KG1 (cell line): ENCODE data around the gene EVC2.
"Not testable (repeated sequence)": the region's sequence is repeated elsewhere in the genome, so short reads cannot be mapped to it uniquely, and the experiment has no call there.

Source experiments
- DNase-seq: peaks from one replicate; lab custom pipeline; 2025; lab: John Stamatoyannopoulos, UW

The EVC2 gene

DNA sequence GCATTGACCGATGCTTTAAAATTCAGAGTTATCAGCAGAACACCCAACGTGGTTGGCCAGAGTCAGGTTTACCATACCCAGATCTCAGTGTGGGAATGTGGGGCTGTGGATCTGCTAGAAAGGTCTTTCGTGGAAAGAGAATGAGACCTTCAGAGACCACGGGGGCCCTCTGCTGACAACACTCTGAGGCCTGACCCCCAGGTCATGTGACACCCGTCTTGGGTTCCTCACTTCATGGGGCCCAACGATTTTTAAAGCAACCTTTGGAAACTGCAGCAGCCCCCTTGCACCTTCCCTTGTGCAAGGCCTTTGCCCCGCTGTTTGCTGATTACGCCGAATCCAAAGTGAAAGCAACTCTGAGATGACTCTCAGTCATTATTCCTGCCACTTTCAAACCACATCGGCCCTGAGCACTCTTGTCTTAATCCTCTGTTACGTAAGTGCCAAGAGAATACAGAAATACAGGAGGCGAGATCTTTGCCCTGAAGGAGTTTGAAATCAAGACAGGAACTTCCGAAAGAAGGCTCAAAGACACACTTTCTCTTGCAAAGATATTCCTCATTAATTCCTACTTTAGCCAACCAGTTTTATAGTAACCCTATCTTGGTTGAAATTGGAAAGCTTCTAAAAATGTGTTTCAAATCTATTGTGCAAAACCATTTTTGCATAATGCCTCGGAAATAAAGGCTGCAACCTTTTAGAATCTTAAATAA, 88.3 kb downstream of the EVC2 start:
- no peak for DNase-seq

DNA sequence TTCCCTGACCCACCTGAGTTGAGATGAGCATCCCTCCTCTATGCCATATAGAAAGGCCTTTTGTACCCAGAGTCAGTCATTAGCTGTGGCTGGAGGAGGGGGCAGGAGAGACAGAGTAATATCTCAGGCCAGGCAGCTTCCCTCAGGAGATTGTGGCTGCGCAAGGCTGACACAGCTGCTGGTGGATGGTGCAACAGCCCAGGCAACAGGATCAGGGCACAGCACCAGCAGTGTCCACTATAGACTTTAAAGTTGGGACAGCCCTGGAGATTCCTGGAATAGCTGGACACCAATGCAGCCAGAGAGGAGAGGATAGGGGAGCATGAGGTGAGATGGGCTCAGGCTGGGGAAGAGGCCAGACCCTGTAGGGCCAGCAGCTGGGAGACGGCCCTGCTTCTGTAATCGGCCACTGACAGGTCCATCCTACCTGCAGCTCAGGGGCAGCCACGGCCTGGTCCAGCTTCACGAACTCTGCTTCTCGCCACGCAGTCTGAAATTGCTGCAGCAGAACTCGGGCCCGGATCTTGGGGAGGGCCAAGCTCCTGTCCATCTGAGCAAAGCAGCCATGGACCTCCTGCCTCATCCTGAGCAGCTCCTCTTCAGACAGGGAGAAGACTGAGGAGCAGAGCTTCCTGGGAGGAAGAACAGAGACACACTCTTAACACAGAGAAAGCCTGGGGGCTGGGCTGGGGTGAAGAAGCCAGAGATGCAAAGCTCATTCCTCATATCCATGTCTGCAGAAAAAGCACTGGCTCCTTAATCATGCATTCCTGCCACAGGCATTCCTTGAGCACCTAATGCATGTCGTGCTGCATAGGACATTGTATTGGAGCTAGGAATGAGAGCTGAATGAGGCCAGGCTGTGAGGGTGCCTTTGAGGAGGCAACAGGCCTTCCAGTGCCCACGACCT, 90.1 kb downstream of the EVC2 start:
- no peak for DNase-seq

- DNase-seq: no peak
Observed at GRCh38 chr4:5616331-5616950, 91.9 kb downstream of the EVC2 start.

DNA sequence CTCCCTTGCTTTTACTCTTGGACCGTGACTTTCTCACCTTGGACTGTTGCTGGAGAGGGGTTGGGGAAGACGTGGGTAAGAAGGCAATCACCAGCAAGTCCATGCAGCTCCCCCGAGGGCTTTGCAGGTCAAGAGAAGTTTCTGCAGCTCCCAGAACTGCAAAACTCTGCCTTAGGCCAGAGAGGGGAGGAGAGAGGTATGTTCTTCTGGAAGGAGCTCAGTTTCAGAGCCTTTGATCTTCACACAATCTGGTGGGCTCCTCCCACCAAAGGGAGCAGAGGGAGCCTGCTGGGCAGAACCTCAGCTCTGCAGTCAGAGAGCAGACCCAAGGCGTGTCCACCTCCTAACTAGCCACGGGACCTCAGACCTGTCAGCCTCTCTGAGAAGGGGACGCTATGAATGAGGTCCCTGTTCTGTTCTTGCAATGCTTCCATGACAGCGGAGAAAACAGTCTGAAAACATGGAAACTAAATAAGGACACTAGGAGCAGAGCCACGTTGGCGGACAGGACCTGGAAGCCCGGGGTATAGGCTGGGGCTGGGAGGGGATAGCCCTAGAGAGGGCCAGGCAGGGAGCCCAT, 92.8 kb downstream of the EVC2 start:
- DNase-seq: no peak

DNA sequence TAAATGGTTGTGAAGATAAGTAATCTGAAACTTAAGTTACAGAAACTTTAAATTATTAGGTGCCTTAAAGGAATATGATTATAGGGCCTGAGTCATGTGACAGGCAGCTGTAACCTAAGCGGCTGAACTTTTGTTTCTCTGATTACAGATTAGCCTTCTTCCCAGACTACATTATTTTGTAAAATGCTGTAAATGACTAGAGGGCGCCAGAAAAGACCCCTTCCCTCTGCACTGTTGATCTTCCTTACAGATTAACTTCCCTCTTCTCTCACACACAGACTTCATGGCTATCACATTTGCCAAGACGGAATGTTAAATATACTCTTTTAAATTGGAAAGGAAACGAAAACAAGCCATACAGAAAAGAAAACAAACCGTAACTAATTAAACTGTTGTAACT, 96.6 kb downstream of the EVC2 start:
- no peak for DNase-seq

GRCh38 chr4:5609306-5610007, 98.9 kb downstream of the EVC2 start:
- DNase-seq: no peak

DNA sequence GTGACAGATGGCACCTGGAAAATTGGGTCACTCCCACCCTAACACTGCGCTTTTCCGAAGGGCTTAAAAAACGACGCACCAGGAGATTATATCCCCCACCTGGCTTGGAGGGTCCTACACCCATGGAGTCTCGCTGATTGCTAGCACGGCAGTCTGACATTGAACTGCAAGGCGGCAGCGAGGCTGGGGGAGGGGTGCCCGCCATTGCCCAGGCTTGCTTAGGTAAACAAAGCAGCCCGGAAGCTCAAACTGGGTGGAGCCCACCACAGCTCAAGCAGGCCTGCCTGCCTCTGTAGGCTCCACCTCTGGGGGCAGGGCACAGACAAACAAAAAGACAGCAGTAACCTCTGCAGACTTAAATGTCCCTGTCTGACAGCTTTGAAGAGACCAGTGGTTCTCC, 114.5 kb downstream of the EVC2 start:
- not testable (repeated sequence) for DNase-seq

DNA sequence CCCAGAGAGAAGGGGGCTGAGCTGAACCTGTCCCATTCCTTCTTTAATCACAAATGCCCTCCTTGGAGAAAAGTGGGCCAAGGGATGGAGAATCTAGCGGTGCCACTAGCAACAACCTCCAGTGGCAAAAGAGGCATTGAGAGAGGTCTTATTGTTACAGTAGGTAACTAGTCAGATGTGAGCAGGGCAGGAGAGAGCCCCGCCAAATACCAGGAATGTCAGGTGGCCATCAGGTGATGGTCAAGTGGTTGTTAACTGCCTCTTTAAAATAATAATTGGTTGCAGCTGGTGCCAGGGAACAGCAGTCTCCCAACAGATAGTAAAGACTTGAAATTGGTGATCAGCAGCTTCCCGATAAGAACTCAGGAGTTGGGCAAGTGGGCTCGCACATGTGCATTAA, 116.1 kb downstream of the EVC2 start:
- no peak for DNase-seq

GRCh38 chr4:5589495-5589894, 118.9 kb downstream of the EVC2 start:
- DNase-seq: no peak

- no peak for DNase-seq
Observed at GRCh38 chr4:5588046-5588445, 120.3 kb downstream of the EVC2 start.

GRCh38 chr4:5575941-5576340, 132.4 kb downstream of the EVC2 start:
- DNase-seq: no peak

- no peak for DNase-seq
Observed at GRCh38 chr4:5574386-5574785, 134.0 kb downstream of the EVC2 start.

GRCh38 chr4:5573965-5574364, 134.4 kb downstream of the EVC2 start:
- DNase-seq: no peak

GRCh38 chr4:5572751-5573150, 135.6 kb downstream of the EVC2 start:
- no peak for DNase-seq

DNA sequence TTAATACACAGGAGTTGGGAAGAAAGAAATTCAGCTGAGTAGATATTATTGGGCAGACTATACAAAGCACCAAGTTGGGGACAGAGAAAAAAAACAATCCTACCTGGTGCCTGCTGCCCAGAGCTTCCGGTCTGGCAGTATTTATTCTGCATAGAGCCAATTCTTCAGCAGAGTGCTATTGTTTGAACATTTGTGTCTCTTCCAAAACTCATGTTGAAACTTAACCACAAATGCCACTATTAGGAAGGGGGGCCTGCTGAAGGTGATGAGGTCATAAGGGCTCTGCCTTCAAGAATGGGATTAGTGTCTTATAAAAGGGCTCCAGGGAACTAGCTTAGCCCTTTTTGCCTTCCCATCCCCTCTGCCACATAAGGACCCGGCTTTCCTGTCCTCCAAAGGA, 136.2 kb downstream of the EVC2 start:
- DNase-seq: no peak

GRCh38 chr4:5571646-5572045, 136.7 kb downstream of the EVC2 start:
- DNase-seq: no peak

DNA sequence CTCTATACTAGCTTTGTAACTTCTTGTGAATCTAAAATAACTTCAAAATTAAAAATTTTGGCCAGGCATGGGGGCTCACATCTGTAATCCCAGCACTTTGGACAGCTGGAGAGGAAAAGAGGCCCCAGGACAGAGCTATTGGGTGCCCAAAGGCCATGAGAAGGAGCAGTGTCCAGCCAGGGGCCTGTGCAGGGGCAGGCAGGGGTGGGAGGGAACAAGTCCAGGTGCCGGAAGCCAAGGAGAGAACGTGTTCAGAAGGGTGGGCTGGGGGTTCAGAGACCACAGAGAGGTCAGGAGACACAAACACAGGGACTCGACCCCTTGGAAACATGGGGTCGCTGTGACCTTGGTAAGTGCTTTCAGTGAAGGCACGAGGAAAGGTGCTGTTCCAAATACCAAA, 138.9 kb downstream of the EVC2 start:
- no peak for DNase-seq

DNA sequence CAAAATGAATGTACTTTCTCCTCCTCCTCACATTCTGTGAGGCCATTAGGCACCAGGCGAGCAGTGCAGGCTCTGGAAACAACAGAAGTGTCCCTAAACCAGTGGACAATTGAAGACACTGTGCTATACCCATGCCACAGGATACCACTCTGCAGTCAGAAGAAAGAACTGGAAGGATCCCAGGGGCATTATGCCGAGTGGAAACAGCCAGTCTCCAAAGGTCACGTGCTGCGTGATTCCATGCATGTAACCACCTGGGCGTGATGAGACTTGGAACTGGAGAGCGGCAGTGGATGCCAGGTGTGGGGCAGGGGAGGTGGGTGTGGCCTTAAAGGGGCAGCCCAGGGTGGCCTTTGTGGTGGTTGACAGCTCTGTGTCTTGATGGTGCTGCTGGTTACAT, 139.4 kb downstream of the EVC2 start:
- no peak for DNase-seq

DNA sequence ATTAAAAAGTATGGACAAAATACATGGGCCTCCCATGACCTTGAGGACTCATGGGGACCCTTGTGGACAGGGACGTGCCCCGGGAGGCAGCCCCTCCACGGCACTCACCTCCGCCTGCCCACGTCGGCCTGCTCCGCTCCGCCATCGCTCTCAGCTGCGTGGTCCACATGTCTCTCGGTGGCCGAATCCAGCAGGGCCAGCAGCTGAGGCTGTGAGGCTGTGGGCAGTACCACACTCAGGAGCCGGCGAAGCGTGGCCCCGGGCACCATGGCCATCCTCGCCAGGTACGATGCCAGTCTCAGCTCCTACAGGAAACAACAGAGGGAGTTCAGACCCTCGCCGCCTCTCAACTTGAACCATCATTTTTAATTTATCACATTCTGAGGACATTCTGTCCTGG, 140.0 kb downstream of the EVC2 start:
- DNase-seq: no peak

DNA sequence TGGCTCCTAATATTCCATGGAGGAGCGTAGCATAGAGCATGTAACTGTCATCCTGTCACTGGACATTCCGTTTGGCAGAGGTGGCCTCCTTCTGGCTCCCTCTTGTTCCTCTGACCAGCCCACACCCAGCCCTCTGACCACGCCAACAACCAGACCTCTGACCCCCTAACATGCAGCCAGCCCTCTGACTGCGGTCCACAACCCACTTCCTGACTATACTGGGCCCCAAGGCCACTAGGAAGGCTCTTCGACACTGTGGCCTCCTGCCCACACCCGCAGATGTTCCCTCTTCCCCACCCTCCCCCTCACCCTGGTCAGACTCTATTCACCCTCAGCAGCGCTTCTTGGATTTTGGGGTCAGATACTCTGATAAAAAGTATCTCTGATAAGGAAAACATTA, 141.4 kb downstream of the EVC2 start:
- DNase-seq: no peak

DNA sequence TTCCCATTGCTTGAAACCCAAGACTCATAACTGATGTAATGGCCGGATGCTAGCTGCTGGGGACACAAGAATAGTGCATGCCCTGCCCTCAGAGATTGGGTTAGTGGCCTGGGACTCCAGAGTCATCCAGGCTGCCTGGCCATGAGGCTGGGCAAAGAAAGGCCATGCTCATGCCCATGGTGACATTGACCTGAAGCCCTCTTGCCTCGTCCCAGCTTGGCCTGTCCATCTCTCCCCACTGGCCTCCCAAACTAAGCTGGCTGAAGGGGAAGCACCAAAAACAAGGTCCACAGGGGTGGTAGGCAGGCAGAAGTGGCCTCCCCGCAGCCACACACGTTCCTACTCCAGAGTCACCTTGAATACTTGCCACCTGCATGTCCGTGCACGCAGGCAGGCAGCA, 141.8 kb downstream of the EVC2 start:
- no peak for DNase-seq

- no peak for DNase-seq
Observed at GRCh38 chr4:5563856-5564255, 144.5 kb downstream of the EVC2 start.
